ENCODE results near the gene PSMD13. TPM values are rescaled to one million over a fixed set of nuclear protein-coding genes. Genes with fewer than 3 reads are reported as not detected.

PSMD13 gene
- total and polyA plus RNA-seq, 4 donors, result 48.8 to 56.7 (median 52.8) TPM

DNA sequence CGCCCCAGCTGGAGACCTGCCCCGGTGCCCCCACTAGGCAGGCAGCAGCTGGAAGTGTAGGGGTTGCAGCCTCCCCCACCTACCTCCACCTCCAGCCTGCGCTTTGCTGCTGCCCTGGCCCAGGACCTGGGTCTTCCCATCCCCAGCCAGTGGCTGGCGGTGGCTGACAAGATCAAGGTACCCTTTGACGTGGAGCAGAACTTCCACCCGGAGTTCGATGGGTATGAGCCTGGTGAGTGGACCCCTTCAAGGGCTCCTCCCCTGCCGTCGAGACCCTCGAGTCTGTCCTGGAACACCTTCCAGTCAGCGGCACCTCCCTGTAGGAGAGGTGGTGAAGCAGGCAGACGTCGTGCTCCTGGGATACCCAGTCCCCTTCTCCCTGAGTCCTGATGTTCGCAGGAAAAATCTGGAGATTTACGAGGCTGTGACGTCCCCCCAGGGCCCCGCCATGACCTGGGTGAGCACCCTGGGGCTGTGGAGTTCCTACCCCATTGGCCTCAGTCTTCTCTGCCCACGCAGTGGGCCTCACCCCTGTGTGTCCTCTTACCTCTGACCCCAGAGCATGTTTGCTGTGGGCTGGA is 56.6 kb downstream of the PSMD13 start:
- H3K27me3 ChIP-seq (ENCODE audit: control insufficient read depth in 4 of 4, insufficient read depth in 4 of 4, low read length in 3 of 4), result no peaks in the 10 kb centered on the region
- H3K4me1 ChIP-seq (ENCODE audit: control insufficient read depth in 4 of 4, insufficient read depth in 4 of 4, low read length in 3 of 4), result peaks cover 0 to 8% (median 6%) of the 10 kb centered on the region in 4 donors
- H3K27ac ChIP-seq (ENCODE audit: low read depth in 1 of 2, low read length in 2 of 2), result no peak overlapping the region
- peaks cover 0 to 2% (median 0%) of the 10 kb centered on the region in 4 donors for H3K36me3 ChIP-seq (ENCODE audit: control insufficient read depth in 4 of 4, insufficient read depth in 3 of 4, low read depth in 1 of 4, low read length in 3 of 4)
- TF ChIP-seq NR2F2 (IDR thresholded peaks at IDR 0.05) (no peak), YY1 (IDR thresholded peaks at IDR 0.05) (no peak), SP1 (IDR thresholded peaks at IDR 0.05) (no peak), TAF1 (conservative IDR thresholded peaks at IDR 0.05) (no peak), GABPA (IDR thresholded peaks at IDR 0.05 in 1 of 2, conservative IDR thresholded peaks at IDR 0.05 in 1 of 2) (no peak), HNF4G (IDR thresholded peaks at IDR 0.05) (no peak), JUND (IDR thresholded peaks at IDR 0.05) (no peak), EGR1 (IDR thresholded peaks at IDR 0.05; ENCODE audit: low read depth in 2 of 2) (no peak), CTCF (IDR thresholded peaks at IDR 0.05; ENCODE audit: low read depth, low read length, missing input control) (no peak), RAD21 (IDR thresholded peaks at IDR 0.05) (no peak), REST (IDR thresholded peaks at IDR 0.05) (no peak)
- TF ChIP-seq, protein P1, sequence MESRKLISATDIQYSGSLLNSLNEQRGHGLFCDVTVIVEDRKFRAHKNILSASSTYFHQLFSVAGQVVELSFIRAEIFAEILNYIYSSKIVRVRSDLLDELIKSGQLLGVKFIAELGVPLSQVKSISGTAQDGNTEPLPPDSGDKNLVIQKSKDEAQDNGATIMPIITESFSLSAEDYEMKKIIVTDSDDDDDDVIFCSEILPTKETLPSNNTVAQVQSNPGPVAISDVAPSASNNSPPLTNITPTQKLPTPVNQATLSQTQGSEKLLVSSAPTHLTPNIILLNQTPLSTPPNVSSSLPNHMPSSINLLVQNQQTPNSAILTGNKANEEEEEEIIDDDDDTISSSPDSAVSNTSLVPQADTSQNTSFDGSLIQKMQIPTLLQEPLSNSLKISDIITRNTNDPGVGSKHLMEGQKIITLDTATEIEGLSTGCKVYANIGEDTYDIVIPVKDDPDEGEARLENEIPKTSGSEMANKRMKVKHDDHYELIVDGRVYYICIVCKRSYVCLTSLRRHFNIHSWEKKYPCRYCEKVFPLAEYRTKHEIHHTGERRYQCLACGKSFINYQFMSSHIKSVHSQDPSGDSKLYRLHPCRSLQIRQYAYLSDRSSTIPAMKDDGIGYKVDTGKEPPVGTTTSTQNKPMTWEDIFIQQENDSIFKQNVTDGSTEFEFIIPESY (IDR thresholded peaks at IDR 0.05), result no peak
- TF ChIP-seq, protein P2, sequence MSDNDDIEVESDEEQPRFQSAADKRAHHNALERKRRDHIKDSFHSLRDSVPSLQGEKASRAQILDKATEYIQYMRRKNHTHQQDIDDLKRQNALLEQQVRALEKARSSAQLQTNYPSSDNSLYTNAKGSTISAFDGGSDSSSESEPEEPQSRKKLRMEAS (IDR thresholded peaks at IDR 0.05), result no peak
- no peaks in the 10 kb centered on the region for H3K9me3 ChIP-seq (ENCODE audit: control insufficient read depth in 4 of 4, low read length in 3 of 4)
- no peak overlapping the region for H3K4me3 ChIP-seq (ENCODE audit: low read depth in 1 of 3, low read length in 3 of 3)
- H3K9ac ChIP-seq (ENCODE audit: low read depth in 1 of 2, low read length in 2 of 2), result no peak overlapping the region
- 94% methylated on average over 18 of the region's 18 CpGs for WGBS
- DNase-seq (ENCODE audit: low spot score), result no peak

GRCh38 chr11:293852-294661 is 57.3 kb downstream of the PSMD13 start:
- no peaks in the 10 kb centered on the region for H3K27me3 ChIP-seq (ENCODE audit: control insufficient read depth in 4 of 4, insufficient read depth in 4 of 4, low read length in 3 of 4)
- no peak overlapping the region for H3K9ac ChIP-seq (ENCODE audit: low read depth in 1 of 2, low read length in 2 of 2)
- no peak overlapping the region for H3K4me3 ChIP-seq (ENCODE audit: low read depth in 1 of 3, low read length in 3 of 3)
- H3K4me1 ChIP-seq (ENCODE audit: control insufficient read depth in 4 of 4, insufficient read depth in 4 of 4, low read length in 3 of 4), result peaks cover 0 to 7% (median 6%) of the 10 kb centered on the region in 4 donors
- no peak overlapping the region for H3K27ac ChIP-seq (ENCODE audit: low read depth in 1 of 2, low read length in 2 of 2)
- TF ChIP-seq EGR1 (IDR thresholded peaks at IDR 0.05; ENCODE audit: low read depth in 2 of 2), result no peak
- no peak for TF ChIP-seq SP1 (IDR thresholded peaks at IDR 0.05)
- WGBS, result 91% methylated on average over 27 of the region's 27 CpGs
- H3K36me3 ChIP-seq (ENCODE audit: control insufficient read depth in 4 of 4, insufficient read depth in 3 of 4, low read depth in 1 of 4, low read length in 3 of 4), result peaks cover 0 to 2% (median 0%) of the 10 kb centered on the region in 4 donors
- no peaks in the 10 kb centered on the region for H3K9me3 ChIP-seq (ENCODE audit: control insufficient read depth in 4 of 4, low read length in 3 of 4)
- DNase-seq (ENCODE audit: low spot score), result no peak

Measured in liver (tissue), 9 donors.